Measurements from ENCODE around the gene UCP2. TPM values are rescaled to one million over a fixed set of nuclear protein-coding genes. Genes with fewer than 3 reads are reported as not detected.
A peak's percentile ranks its signal among the peaks of the same experiment; 100 is the strongest.
"Not testable (repeated sequence)": the region's sequence is repeated elsewhere in the genome, so short reads cannot be mapped to it uniquely, and the experiment has no call there.

The UCP2 gene
- total RNA-seq, 1 experiment from 2014 or later: 22.7 TPM

GRCh38 chr11:73998846-73999575 is 16.4 kb upstream of the UCP2 start:
- no peak for DNase-seq (ENCODE audit: low read depth)
- in situ Hi-C loops (cut with HindIII; ENCODE audit: low pct_unique_long_range_greater_than_20kb, low sequenced_read_pairs): no loop called here

GRCh38 chr11:73997120-73997770 is 14.6 kb upstream of the UCP2 start:
- DNase-seq (ENCODE audit: low read depth): no peak
- in situ Hi-C loops (cut with HindIII; ENCODE audit: low pct_unique_long_range_greater_than_20kb, low sequenced_read_pairs): no loop called here

- in situ Hi-C loops (cut with HindIII; ENCODE audit: low pct_unique_long_range_greater_than_20kb, low sequenced_read_pairs): no loop called here
- DNase-seq (ENCODE audit: low read depth): no peak
These were observed 13.6 kb upstream of the UCP2 start for GRCh38 chr11:73996161-73996747.

GRCh38 chr11:73995731-73996130 is 13.1 kb upstream of the UCP2 start:
- no peak for DNase-seq (ENCODE audit: low read depth)
- in situ Hi-C loops (cut with HindIII; ENCODE audit: low pct_unique_long_range_greater_than_20kb, low sequenced_read_pairs): no loop called here

GRCh38 chr11:73995247-73995646 is 12.6 kb upstream of the UCP2 start:
- DNase-seq (ENCODE audit: low read depth): no peak
- in situ Hi-C loops (cut with HindIII; ENCODE audit: low pct_unique_long_range_greater_than_20kb, low sequenced_read_pairs): no loop called here

- in situ Hi-C loops (cut with HindIII; ENCODE audit: low pct_unique_long_range_greater_than_20kb, low sequenced_read_pairs): no loop called here
These were observed 8.9 kb upstream of the UCP2 start for GRCh38 chr11:73991471-73992006.

GRCh38 chr11:73990730-73991129 is 8.1 kb upstream of the UCP2 start:
- no peak for DNase-seq (ENCODE audit: low read depth)
- in situ Hi-C loops (cut with HindIII; ENCODE audit: low pct_unique_long_range_greater_than_20kb, low sequenced_read_pairs): no loop called here

More at GRCh38 chr11:73991471-73992006, 8.9 kb upstream of the UCP2 start:
- DNase-seq (ENCODE audit: low read depth): no peak

- no peak for DNase-seq (ENCODE audit: low read depth)
- in situ Hi-C loops (cut with HindIII; ENCODE audit: low pct_unique_long_range_greater_than_20kb, low sequenced_read_pairs): no loop called here
These were observed 6.5 kb upstream of the UCP2 start for GRCh38 chr11:73989156-73989555.

GRCh38 chr11:73988227-73988626 is 5.6 kb upstream of the UCP2 start:
- in situ Hi-C loops (cut with HindIII; ENCODE audit: low pct_unique_long_range_greater_than_20kb, low sequenced_read_pairs): no loop called here
- no peak for DNase-seq (ENCODE audit: low read depth)

- in situ Hi-C loops (cut with HindIII; ENCODE audit: low pct_unique_long_range_greater_than_20kb, low sequenced_read_pairs); DNase-seq (ENCODE audit: low read depth): not testable (repeated sequence)
These were observed 3.0 kb upstream of the UCP2 start for GRCh38 chr11:73985661-73986060.

GRCh38 chr11:73983741-73984538 is 1.3 kb upstream of the UCP2 start:
- DNase-seq (ENCODE audit: low read depth): no peak
- in situ Hi-C loops (cut with HindIII; ENCODE audit: low pct_unique_long_range_greater_than_20kb, low sequenced_read_pairs): no loop called here

- peak; percentile 96 for DNase-seq (ENCODE audit: low read depth)
- in situ Hi-C loops (cut with HindIII; ENCODE audit: low pct_unique_long_range_greater_than_20kb, low sequenced_read_pairs): no loop called here
These were observed 522 bp upstream of the UCP2 start for GRCh38 chr11:73982990-73983740.

- DNase-seq (ENCODE audit: low read depth): no peak
- in situ Hi-C loops (cut with HindIII; ENCODE audit: low pct_unique_long_range_greater_than_20kb, low sequenced_read_pairs): no loop called here
These were observed 1.4 kb downstream of the UCP2 start for GRCh38 chr11:73981051-73981805.

- DNase-seq (ENCODE audit: low read depth): peak; percentile 26
These were observed 2.4 kb downstream of the UCP2 start for GRCh38 chr11:73980001-73980961.

GRCh38 chr11:73978576-73979086 is 4.0 kb downstream of the UCP2 start:
- no peak for DNase-seq (ENCODE audit: low read depth)
- in situ Hi-C loops (cut with HindIII; ENCODE audit: low pct_unique_long_range_greater_than_20kb, low sequenced_read_pairs): no loop called here

More at GRCh38 chr11:73980001-73980961, 2.4 kb downstream of the UCP2 start:
- in situ Hi-C loops (cut with HindIII; ENCODE audit: low pct_unique_long_range_greater_than_20kb, low sequenced_read_pairs): no loop called here
